HG02973 (cell line): ENCODE data around the gene MAD2L2.
A peak's percentile ranks its signal among the peaks of the same experiment; 100 is the strongest.
"Not testable (repeated sequence)": the region's sequence is repeated elsewhere in the genome, so short reads cannot be mapped to it uniquely, and the experiment has no call there.

ENCODE experiments used
- ATAC-seq: cut with Tn5 transposase; IDR thresholded peaks from one replicate; pipeline ENCODE4 v1.9.1; 2021; ENCODE audit warnings: moderate library complexity; ENCODE audit not compliant: unreplicated experiment

MAD2L2 gene

GRCh38 chr1:11654137-11654938, 26.6 kb downstream of the MAD2L2 start, which contains the start of the genes FBXO2 and FBXO44:
Gene FBXO2, minus strand, starts transcription at chr1:11654429. Its CDS starts 89 bp downstream, at chr1:11654340.
Gene FBXO44, plus strand, starts transcription at chr1:11654877. Its CDS starts 959 bp downstream, at chr1:11655836.
- peak; percentile 53 for ATAC-seq

GRCh38 chr1:11653861-11654136, 27.1 kb downstream of the MAD2L2 start:
- no peak for ATAC-seq

- ATAC-seq, result no peak
Measured at GRCh38 chr1:11653101-11653860, 27.7 kb downstream of the MAD2L2 start.

GRCh38 chr1:11652203-11652780, 28.7 kb downstream of the MAD2L2 start:
- ATAC-seq, result no peak

GRCh38 chr1:11651017-11651416, 29.9 kb downstream of the MAD2L2 start:
- ATAC-seq, result no peak

- no peak for ATAC-seq
Measured at GRCh38 chr1:11650331-11650991, 30.5 kb downstream of the MAD2L2 start.

- ATAC-seq, result no peak
Measured at GRCh38 chr1:11649624-11650330, 31.2 kb downstream of the MAD2L2 start.

GRCh38 chr1:11649237-11649623, 31.7 kb downstream of the MAD2L2 start:
- no peak for ATAC-seq

GRCh38 chr1:11648732-11649158, 32.2 kb downstream of the MAD2L2 start:
- ATAC-seq, result no peak

GRCh38 chr1:11648039-11648438, 32.9 kb downstream of the MAD2L2 start:
- no peak for ATAC-seq

GRCh38 chr1:11647333-11647732, 33.6 kb downstream of the MAD2L2 start:
- no peak for ATAC-seq

- ATAC-seq, result no peak
Measured at GRCh38 chr1:11646317-11646716, 34.6 kb downstream of the MAD2L2 start.

- ATAC-seq, result no peak
Measured at GRCh38 chr1:11645670-11646265, 35.2 kb downstream of the MAD2L2 start.

GRCh38 chr1:11645270-11645669, 35.7 kb downstream of the MAD2L2 start:
- ATAC-seq, result no peak

- ATAC-seq, result no peak
Measured at GRCh38 chr1:11643782-11644181, 37.2 kb downstream of the MAD2L2 start.

GRCh38 chr1:11642418-11643017, 38.4 kb downstream of the MAD2L2 start:
- not testable (repeated sequence) for ATAC-seq

GRCh38 chr1:11641776-11642305, 39.1 kb downstream of the MAD2L2 start:
- ATAC-seq, result no peak

- ATAC-seq, result no peak
Measured at GRCh38 chr1:11640944-11641343, 40.0 kb downstream of the MAD2L2 start.

- ATAC-seq, result no peak
Measured at GRCh38 chr1:11640101-11640500, 40.8 kb downstream of the MAD2L2 start.

GRCh38 chr1:11639372-11639771, 41.6 kb downstream of the MAD2L2 start:
- no peak for ATAC-seq
